GM12875 (cell line): ENCODE measurements around the gene PACC1.

Experiments used
- H3K4me3 ChIP-seq: one replicate; pipeline ENCODE4 v1.5.1; 2011; ENCODE audit warnings: low read depth, low read length, control low read depth
- CTCF ChIP-seq: IDR thresholded peaks from 2 replicates; pipeline ENCODE4 v1.5.1; 2011; ENCODE audit warnings: low read depth, mild to moderate bottlenecking, control low read depth, inconsistent platforms, low read length, moderate library complexity, borderline replicate concordance; ENCODE audit not compliant: insufficient read depth

Gene PACC1

GRCh38 chr1:212412374-212412773 lies 2.3 kb downstream of the PACC1 start:
- H3K4me3 ChIP-seq = no peak overlapping the region
- no peak for TF ChIP-seq CTCF

- no peak for TF ChIP-seq CTCF
- no peak overlapping the region for H3K4me3 ChIP-seq
Measured at GRCh38 chr1:212410231-212410820, 4.4 kb downstream of the PACC1 start.

- H3K4me3 ChIP-seq = no peak overlapping the region
- TF ChIP-seq CTCF = no peak
Measured at GRCh38 chr1:212402666-212403321, 11.9 kb downstream of the PACC1 start.

- TF ChIP-seq CTCF = no peak
- no peak overlapping the region for H3K4me3 ChIP-seq
Measured at GRCh38 chr1:212401838-212402582, 12.7 kb downstream of the PACC1 start.

GRCh38 chr1:212401042-212401441 lies 13.6 kb downstream of the PACC1 start:
- TF ChIP-seq CTCF = no peak
- H3K4me3 ChIP-seq = no peak overlapping the region

GRCh38 chr1:212397171-212397570 lies 17.5 kb downstream of the PACC1 start:
- no peak for TF ChIP-seq CTCF

More at GRCh38 chr1:212397171-212397570, 17.5 kb downstream of the PACC1 start:
- no peak overlapping the region for H3K4me3 ChIP-seq
